H1 (cell line): Measurements from ENCODE around the gene CGB7. TPM values are rescaled to one million over a fixed set of nuclear protein-coding genes. Genes with fewer than 3 reads are reported as not detected.

ENCODE experiments used
- CTCF ChIA-PET: fragments of 300-600 bp; sonication (Branson Sonifier 250); formaldehyde crosslinking; loops from one replicate; lab custom pipeline; 2021; ENCODE audit not compliant: partially characterized antibody; lab: Charles Lee
- POLR2A ChIA-PET: fragments of 300-600 bp; sonication (Branson Sonifier 250); formaldehyde crosslinking; loops from one replicate; lab custom pipeline; 2021; ENCODE audit warnings: inconsistent platforms; ENCODE audit not compliant: partially characterized antibody; lab: Charles Lee
- DNase-seq, 2 experiments: peaks; one replicate each; pipeline versions ENCODE4 v3.0.0 to v3.0.0-alpha.2; 2010 to 2022; ENCODE audit warnings: low spot score in 2 of 2, low read depth in 1 of 2, mixed read lengths in 1 of 2
- FAIRE-seq: peaks from 2 replicates; lab custom pipeline; 2011; peaks lifted over from hg19 to GRCh38; lab: Jason Lieb, UNC
- H2AFZ ChIP-seq: 2 replicates; pipeline ENCODE4 v1.8.1; 2012; ENCODE audit warnings: low read length, inconsistent platforms
- H2AK5ac ChIP-seq: 2 replicates; pipeline ENCODE4 v1.6.1; 2013; ENCODE audit warnings: low read depth, low read length
- H2BK120ac ChIP-seq: replicated peaks from 2 replicates; pipeline ENCODE3; 2013; ENCODE audit warnings: low read depth, low read length, inconsistent platforms
- H2BK12ac ChIP-seq: 2 replicates; pipeline ENCODE4 v1.6.1; 2013; ENCODE audit warnings: low read depth, low read length
- H2BK15ac ChIP-seq: 2 replicates; pipeline ENCODE4 v1.6.1; 2013; ENCODE audit warnings: low read length
- H2BK20ac ChIP-seq: 2 replicates; pipeline ENCODE4 v1.6.1; 2013; ENCODE audit warnings: low read length
- H2BK5ac ChIP-seq: 2 replicates; pipeline ENCODE4 v1.6.1; 2013; ENCODE audit warnings: low read depth, low read length
- H3K14ac ChIP-seq: 2 replicates; pipeline ENCODE4 v1.6.1; 2013; ENCODE audit warnings: inconsistent platforms; ENCODE audit not compliant: insufficient read length
- H3K18ac ChIP-seq: 2 replicates; pipeline ENCODE4 v1.6.1; 2013; ENCODE audit warnings: low read length; ENCODE audit errors: extremely low read depth
- H3K23ac ChIP-seq: 2 replicates; pipeline ENCODE4 v1.6.1; 2013; ENCODE audit warnings: inconsistent platforms; ENCODE audit not compliant: insufficient read length
- H3K23me2 ChIP-seq: 2 replicates; pipeline ENCODE4 v1.6.1; 2013; ENCODE audit warnings: low read depth, low read length
- H3K27ac ChIP-seq: 2 replicates; pipeline ENCODE4 v1.6.1; 2011; ENCODE audit warnings: low read depth, low read length, inconsistent platforms
- H3K27me3 ChIP-seq, 4 experiments: replicated peaks in 1 of 4; 1 replicate in 1 of 4; 2 replicates in 3 of 4; pipeline versions ENCODE4 v1.6.1 to v1.8.1; 2011 to 2013; ENCODE audit warnings: low read length in 3 of 4, mild to moderate bottlenecking in 3 of 4, inconsistent platforms in 2 of 4, mixed read lengths in 2 of 4, moderate library complexity in 1 of 4; ENCODE audit not compliant: control insufficient read depth in 3 of 4, insufficient read depth in 3 of 4; ENCODE audit errors: extremely low read depth in 1 of 4
- H3K36me3 ChIP-seq, 4 experiments: 2 replicates each; pipeline versions ENCODE4 v1.6.1 to v1.8.1; 2011 to 2013; ENCODE audit warnings: mild to moderate bottlenecking in 4 of 4, low read length in 3 of 4, moderate library complexity in 2 of 4, control low read depth in 1 of 4, inconsistent platforms in 1 of 4; ENCODE audit not compliant: insufficient read depth in 4 of 4, control insufficient read depth in 2 of 4
- H3K4ac ChIP-seq: replicated peaks from 2 replicates; pipeline ENCODE3; 2013; ENCODE audit warnings: low read length, low read depth, mixed read lengths, inconsistent platforms; ENCODE audit not compliant: insufficient read length
- H3K4me1 ChIP-seq, 4 experiments: replicated peaks in 1 of 4; 1 replicate in 1 of 4; 2 replicates in 3 of 4; pipeline versions ENCODE4 v1.6.1 to v1.8.1; 2011 to 2013; ENCODE audit warnings: low read length in 3 of 4, inconsistent platforms in 2 of 4, mixed read lengths in 1 of 4; ENCODE audit not compliant: insufficient read depth in 4 of 4, control insufficient read depth in 3 of 4
- H3K4me2 ChIP-seq, 2 experiments: 2 replicates each; pipeline versions ENCODE4 v1.6.1 to v1.8.1; 2011 to 2013; ENCODE audit warnings: low read depth in 2 of 2, low read length in 2 of 2, control low read depth in 1 of 2, inconsistent platforms in 1 of 2, mild to moderate bottlenecking in 1 of 2; ENCODE audit not compliant: insufficient read depth in 1 of 2
- H3K4me3 ChIP-seq, 4 experiments: fragments of 200-600, 300-600 bp in 1 of 4; sonication (generic), shearing (Covaris generic), sonication (Bioruptor Twin) in 1 of 4; 2 replicates each; pipeline versions ENCODE4 v1.5.1 to v1.8.1; 2011 to 2016; ENCODE audit warnings: low read length in 4 of 4, low read depth in 3 of 4, control low read depth in 2 of 4, inconsistent platforms in 2 of 4, mild to moderate bottlenecking in 2 of 4, mixed read lengths in 1 of 4, moderate library complexity in 1 of 4; ENCODE audit not compliant: insufficient read depth in 2 of 4; ENCODE audit errors: extremely low read depth in 1 of 4
- H3K56ac ChIP-seq: replicated peaks from 2 replicates; pipeline ENCODE3; 2013; ENCODE audit warnings: low read depth, mild to moderate bottlenecking, mixed read lengths, low read length, inconsistent platforms; ENCODE audit not compliant: insufficient read length
- H3K79me1 ChIP-seq: 2 replicates; pipeline ENCODE4 v1.6.1; 2013; ENCODE audit warnings: low read depth, low read length, control low read depth
- H3K79me2 ChIP-seq, 2 experiments: 2 replicates each; pipeline versions ENCODE4 v1.6.1 to v1.8.1; 2012 to 2013; ENCODE audit warnings: low read length in 2 of 2, mild to moderate bottlenecking in 2 of 2, inconsistent platforms in 1 of 2; ENCODE audit not compliant: insufficient read depth in 2 of 2, control insufficient read depth in 1 of 2
- H3K9ac ChIP-seq, 4 experiments: replicated peaks in 1 of 4; 1 replicate in 1 of 4; 2 replicates in 3 of 4; pipeline versions ENCODE4 v1.6.1 to v1.8.1; 2011 to 2013; ENCODE audit warnings: low read depth in 3 of 4, low read length in 3 of 4, control low read depth in 2 of 4, mild to moderate bottlenecking in 2 of 4, moderate library complexity in 2 of 4, inconsistent platforms in 1 of 4; ENCODE audit errors: extremely low read depth in 1 of 4
- H3K9me3 ChIP-seq, 2 experiments: 2 replicates each; pipeline versions ENCODE4 v1.6.1 to v1.8.1; 2012 to 2013; ENCODE audit warnings: mild to moderate bottlenecking in 2 of 2, moderate library complexity in 2 of 2, control low read depth in 1 of 2, inconsistent platforms in 1 of 2, low read depth in 1 of 2, low read length in 1 of 2, mixed read lengths in 1 of 2; ENCODE audit not compliant: insufficient read depth in 2 of 2
- H4K20me1 ChIP-seq, 2 experiments: replicated peaks in 1 of 2; 2 replicates each; pipeline versions ENCODE3 to v1.8.1; 2011 to 2013; ENCODE audit warnings: inconsistent platforms in 2 of 2, low read length in 2 of 2, mild to moderate bottlenecking in 1 of 2; ENCODE audit not compliant: insufficient read depth in 2 of 2, control insufficient read depth in 1 of 2
- H4K5ac ChIP-seq: 2 replicates; pipeline ENCODE4 v1.6.1; 2013; ENCODE audit warnings: low read length, low read depth, mixed read lengths, inconsistent platforms; ENCODE audit not compliant: insufficient read length
- H4K8ac ChIP-seq: 2 replicates; pipeline ENCODE4 v1.8.0; 2013; ENCODE audit warnings: mild to moderate bottlenecking, moderate library complexity, low read length, inconsistent platforms; ENCODE audit not compliant: insufficient read depth; ENCODE audit errors: extremely low read depth
- H4K91ac ChIP-seq: replicated peaks from 2 replicates; pipeline ENCODE3; 2013; ENCODE audit warnings: low read length, mixed read lengths, inconsistent platforms; ENCODE audit not compliant: insufficient read length
- BCL11A ChIP-seq, 2 experiments: IDR thresholded peaks; one replicate each; pipeline ENCODE4 v1.6.1; 2011; ENCODE audit warnings: low read depth in 2 of 2, low read length in 2 of 2, mild to moderate bottlenecking in 2 of 2
- CHD2 ChIP-seq: IDR thresholded peaks from 2 replicates; pipeline ENCODE4 v1.6.1; 2012; ENCODE audit warnings: low read length, improper control_type of control experiment
- CTBP2 ChIP-seq: IDR thresholded peaks from 2 replicates; pipeline ENCODE4 v1.7.0; 2011; ENCODE audit warnings: borderline replicate concordance, mild to moderate bottlenecking, moderate library complexity, mixed read lengths, low read length; ENCODE audit not compliant: insufficient read depth, insufficient read length
- KDM5A ChIP-seq: fragments of 200-600 bp; IDR thresholded peaks from 2 replicates; pipeline ENCODE4 v1.7.1; 2012; ENCODE audit warnings: mild to moderate bottlenecking, low read length, inconsistent platforms, mixed read lengths
- NRF1 ChIP-seq: IDR thresholded peaks from 2 replicates; pipeline ENCODE4 v1.6.1; 2011; ENCODE audit warnings: mild to moderate bottlenecking, low read depth, low read length, improper control_type of control experiment
- POLR2AphosphoS5 ChIP-seq: IDR thresholded peaks from 2 replicates; pipeline ENCODE4 v1.6.1; 2011; ENCODE audit warnings: low read depth, low read length
- POU5F1 ChIP-seq: IDR thresholded peaks from 2 replicates; pipeline ENCODE4 v1.6.1; 2011; ENCODE audit warnings: low read depth, mild to moderate bottlenecking, low read length, moderate library complexity
- RXRA ChIP-seq: IDR thresholded peaks from 2 replicates; pipeline ENCODE4 v1.6.1; 2011; ENCODE audit warnings: low read depth, mild to moderate bottlenecking, low read length, moderate library complexity; ENCODE audit not compliant: insufficient read depth
- WGBS, 2 experiments: shearing (Covaris generic) in 1 of 2; methylation state at CpG; one replicate each; pipeline versions ENCODE4 v1.1.6 to v1.1.7; 2013 to 2015; ENCODE audit warnings: low lambda C conversion rate in 2 of 2, mixed read lengths in 2 of 2, inconsistent platforms in 1 of 2, low coverage in 1 of 2, missing lambda C conversion rate in 1 of 2; ENCODE audit not compliant: insufficient replicate concordance in 2 of 2, insufficient coverage in 1 of 2, insufficient read length in 1 of 2; ENCODE audit errors: extremely low coverage in 1 of 2, missing lambda C conversion rate in 1 of 2; 5-methylcytosine and 5-hydroxymethylcytosine counted together
- polyA plus RNA-seq, 7 experiments: library from polyadenylated mRNA; depleted of rRNA in 3 of 7; stranded (reverse) in 5 of 7; unstranded in 2 of 7; fragments of >200 nt in 5 of 7; fragments of 200-250 nt in 2 of 7; gene quantifications; 1 replicate in 5 of 7; 2 replicates in 1 of 7; 4 replicates in 1 of 7; pipeline versions ENCODE4 v1.2.1 to v1.2.3, GENCODE V29; 2011 to 2013; ENCODE audit warnings: missing spikeins in 2 of 7, mixed read lengths in 2 of 7
- total RNA-seq: library from RNA; stranded (reverse); fragmentation: NEBNext Ultra II Directional; extraction: Animal tissue kit (Norgen Biotek cat#: 25700); gene quantifications from 2 replicates; pipeline ENCODE4 v1.2.1, GENCODE V29; 2021

The CGB7 gene
- total and polyA plus RNA-seq, 2 of the 8 experiments (the other 6 are each of a cell fraction or from before 2014, with no cell fraction given): 1.2 to 2.2 TPM

- peaks cover 10 to 48% (median 44%) of the 10 kb centered on the region in 4 experiments for H3K27me3 ChIP-seq
- CTCF ChIA-PET: interaction anchor here (0.6 to 3.5 kb wide), 6 partner anchors 15 to 257 kb away, joined by 3 to 25 read pairs (median 4); no protein-coding TSS in a partner anchor
- 88% methylated on average over 9 of the region's 9 CpGs; no CpG with 5 or more reads in 1 of the 2 experiments for WGBS, 2 experiments
Observed at GRCh38 chr19:49059053-49059452, 1.5 kb upstream of the CGB7 start.

More at GRCh38 chr19:49059053-49059452, 1.5 kb upstream of the CGB7 start:
- no peak overlapping the region for H4K8ac ChIP-seq
- no peak overlapping the region for H3K27ac ChIP-seq
- TF ChIP-seq POLR2AphosphoS5 (no peak), CTBP2 (no peak), BCL11A (IDR thresholded peaks at IDR 0.05; ENCODE audit: low read depth in 2 of 2, low read length in 2 of 2) (no peak), NRF1 (no peak), KDM5A (no peak), CHD2 (no peak), RXRA (no peak), POU5F1 (no peak)
- no peak overlapping the region for H3K4me3 ChIP-seq
- no peaks in the 10 kb centered on the region for H3K79me2 ChIP-seq
- peaks cover 0 to 2% of the 10 kb centered on the region in 2 experiments for H4K20me1 ChIP-seq
- H3K14ac ChIP-seq: no peak overlapping the region
- H3K4ac ChIP-seq: no peak overlapping the region
- H3K4me1 ChIP-seq: peaks cover 0 to 14% (median 12%) of the 10 kb centered on the region in 4 experiments; a peak in 6 of 7 replicates
- no peak overlapping the region for H2AK5ac ChIP-seq
- H3K56ac ChIP-seq: no peak overlapping the region
- H4K5ac ChIP-seq: no peak overlapping the region
- no peak overlapping the region for H2BK5ac ChIP-seq
- H2BK20ac ChIP-seq: no peak overlapping the region
- DNase-seq: no peak
- no peak overlapping the region for H4K91ac ChIP-seq
- H3K23ac ChIP-seq: no peak overlapping the region
- peaks cover 6% of the 10 kb centered on the region; the same call in 1 of the 2 replicates for H3K23me2 ChIP-seq
- H3K79me1 ChIP-seq: no peaks in the 10 kb centered on the region
- H2BK120ac ChIP-seq: no peak overlapping the region
- POLR2A ChIA-PET: interaction anchor here (0.7 to 2.1 kb wide), 3 partner anchors 15 to 30 kb away, joined by 3 to 6 read pairs (median 3); no protein-coding TSS in a partner anchor
- H3K9ac ChIP-seq: no peak overlapping the region
- H3K18ac ChIP-seq: no peak overlapping the region
- FAIRE-seq: no peak
- H2AFZ ChIP-seq: no peak overlapping the region
- H3K36me3 ChIP-seq: no peaks in the 10 kb centered on the region
- H3K9me3 ChIP-seq: no peaks in the 10 kb centered on the region
- H3K4me2 ChIP-seq: no peak overlapping the region
- H2BK15ac ChIP-seq: no peak overlapping the region
- no peak overlapping the region for H2BK12ac ChIP-seq
